Measurements from ENCODE around the gene RYR3.

The RYR3 gene

GRCh38 chr15:33623010-33623409 is 312.2 kb downstream of the RYR3 start:
- H3K9me3 ChIP-seq, result no peaks in the 10 kb centered on the region

DNA sequence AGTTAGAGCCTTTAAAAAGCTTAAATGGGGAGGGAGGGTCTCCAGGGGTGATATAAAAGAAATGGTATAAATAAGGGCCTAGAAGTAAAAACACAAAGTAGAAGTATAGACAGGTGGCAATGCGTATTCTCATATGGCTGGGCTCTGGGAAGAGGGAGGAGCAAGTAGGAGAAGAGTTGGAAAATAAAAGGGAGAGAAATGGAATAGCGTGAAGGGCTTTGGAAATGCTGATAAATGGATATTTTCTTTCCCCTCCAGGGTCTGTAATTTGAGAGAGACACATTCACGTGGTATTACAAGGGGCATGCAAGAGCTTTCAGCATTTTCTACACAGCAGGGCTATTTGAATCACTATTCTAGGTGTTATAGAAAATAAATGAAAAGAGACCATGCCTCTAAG is 313.7 kb downstream of the RYR3 start:
- TF ChIP-seq, protein P1, sequence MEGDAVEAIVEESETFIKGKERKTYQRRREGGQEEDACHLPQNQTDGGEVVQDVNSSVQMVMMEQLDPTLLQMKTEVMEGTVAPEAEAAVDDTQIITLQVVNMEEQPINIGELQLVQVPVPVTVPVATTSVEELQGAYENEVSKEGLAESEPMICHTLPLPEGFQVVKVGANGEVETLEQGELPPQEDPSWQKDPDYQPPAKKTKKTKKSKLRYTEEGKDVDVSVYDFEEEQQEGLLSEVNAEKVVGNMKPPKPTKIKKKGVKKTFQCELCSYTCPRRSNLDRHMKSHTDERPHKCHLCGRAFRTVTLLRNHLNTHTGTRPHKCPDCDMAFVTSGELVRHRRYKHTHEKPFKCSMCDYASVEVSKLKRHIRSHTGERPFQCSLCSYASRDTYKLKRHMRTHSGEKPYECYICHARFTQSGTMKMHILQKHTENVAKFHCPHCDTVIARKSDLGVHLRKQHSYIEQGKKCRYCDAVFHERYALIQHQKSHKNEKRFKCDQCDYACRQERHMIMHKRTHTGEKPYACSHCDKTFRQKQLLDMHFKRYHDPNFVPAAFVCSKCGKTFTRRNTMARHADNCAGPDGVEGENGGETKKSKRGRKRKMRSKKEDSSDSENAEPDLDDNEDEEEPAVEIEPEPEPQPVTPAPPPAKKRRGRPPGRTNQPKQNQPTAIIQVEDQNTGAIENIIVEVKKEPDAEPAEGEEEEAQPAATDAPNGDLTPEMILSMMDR (IDR thresholded peaks at IDR 0.05; ENCODE audit: low read depth, low read length), result no peak
- Histone ChIP-seq H3K4me1 (no peaks in the 10 kb centered on the region), H3K27me3 (no peaks in the 10 kb centered on the region), H3K4me3 (ENCODE audit: low read depth, low read length) (no peak overlapping the region), H3K36me3 (no peaks in the 10 kb centered on the region), H3K9me3 (no peaks in the 10 kb centered on the region)
- no peak for DNase-seq

More at GRCh38 chr15:33623010-33623409, 312.2 kb downstream of the RYR3 start:
- H3K4me3 ChIP-seq (ENCODE audit: low read depth, low read length), result no peak overlapping the region
- TF ChIP-seq, protein P1 (IDR thresholded peaks at IDR 0.05; ENCODE audit: low read depth, low read length), result peak; percentile 39; the same call in 1 of the 2 replicates
- no peaks in the 10 kb centered on the region for H3K27me3 ChIP-seq
- DNase-seq, result peak; percentile 14
- H3K4me1 ChIP-seq, result no peaks in the 10 kb centered on the region
- no peaks in the 10 kb centered on the region for H3K36me3 ChIP-seq

DNA sequence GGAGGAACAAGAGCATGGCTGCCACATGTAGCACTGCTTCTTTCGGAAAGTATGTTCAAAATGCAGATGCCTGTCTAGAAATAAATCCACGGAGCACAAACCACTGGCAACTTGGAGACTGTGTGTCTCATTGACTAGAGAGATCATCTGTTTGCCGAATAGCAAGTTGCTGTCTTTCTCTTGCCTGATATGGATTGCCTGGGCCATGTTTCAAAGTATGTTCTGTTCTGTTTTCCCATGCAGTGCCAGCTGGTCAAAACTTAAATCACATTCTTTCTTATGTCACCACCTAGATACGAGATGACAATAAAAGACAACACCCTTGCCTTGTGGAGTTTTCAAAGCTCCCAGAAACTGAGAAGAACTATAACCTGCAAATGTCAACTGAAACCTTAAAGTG is 318.9 kb downstream of the RYR3 start:
- no peaks in the 10 kb centered on the region for H3K9me3 ChIP-seq
- H3K36me3 ChIP-seq, result no peaks in the 10 kb centered on the region
- DNase-seq, result no peak
- no peak overlapping the region for H3K4me3 ChIP-seq (ENCODE audit: low read depth, low read length)
- no peaks in the 10 kb centered on the region for H3K27me3 ChIP-seq
- H3K4me1 ChIP-seq, result no peaks in the 10 kb centered on the region
- TF ChIP-seq, protein P1 (IDR thresholded peaks at IDR 0.05; ENCODE audit: low read depth, low read length), result no peak

DNA sequence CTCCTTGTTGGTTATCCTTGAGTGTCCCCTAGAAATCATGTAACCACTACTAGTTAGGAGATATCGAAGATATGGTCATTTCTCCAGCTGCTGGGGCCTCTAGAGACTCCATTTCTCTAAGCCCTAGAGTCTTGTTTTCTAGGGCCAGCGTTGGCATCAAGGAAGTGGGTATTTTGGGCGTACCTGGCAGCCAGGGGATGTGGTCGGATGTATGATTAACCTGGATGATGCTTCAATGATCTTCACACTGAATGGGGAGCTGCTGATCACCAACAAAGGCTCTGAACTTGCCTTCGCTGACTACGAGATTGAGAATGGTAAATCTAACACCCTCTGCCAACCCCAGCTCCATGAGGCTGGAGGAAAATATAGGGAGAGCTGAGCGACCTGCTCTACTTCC is 325.5 kb downstream of the RYR3 start:
- TF ChIP-seq, protein P1 (IDR thresholded peaks at IDR 0.05; ENCODE audit: low read depth, low read length), result no peak
- H3K36me3 ChIP-seq, result no peaks in the 10 kb centered on the region
- no peak for DNase-seq
- no peaks in the 10 kb centered on the region for H3K27me3 ChIP-seq
- no peaks in the 10 kb centered on the region for H3K4me1 ChIP-seq
- no peaks in the 10 kb centered on the region for H3K9me3 ChIP-seq
- no peak overlapping the region for H3K4me3 ChIP-seq (ENCODE audit: low read depth, low read length)

DNA sequence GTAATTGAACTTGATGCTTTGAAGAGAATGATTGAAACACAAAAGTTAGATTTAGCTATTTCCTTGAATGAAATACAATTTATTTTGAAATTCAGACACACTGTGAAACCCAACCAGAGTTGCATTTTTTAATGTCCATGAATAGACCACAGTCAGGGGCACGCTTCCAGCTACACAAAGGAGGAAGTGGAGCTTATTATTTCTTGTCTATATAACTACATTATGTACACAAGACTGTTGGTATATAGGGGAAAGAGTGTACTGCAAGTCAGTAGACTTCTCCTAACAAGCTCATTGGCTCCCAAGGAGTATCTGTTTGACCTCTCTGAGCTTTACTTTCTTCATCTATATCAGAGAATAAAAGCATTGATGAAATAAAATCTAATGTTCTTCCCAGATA is 326.2 kb downstream of the RYR3 start:
- Histone ChIP-seq H3K4me1 (no peaks in the 10 kb centered on the region), H3K36me3 (no peaks in the 10 kb centered on the region), H3K4me3 (ENCODE audit: low read depth, low read length) (no peak overlapping the region), H3K27me3 (no peaks in the 10 kb centered on the region), H3K9me3 (no peaks in the 10 kb centered on the region)
- no peak for DNase-seq
- TF ChIP-seq, protein P1 (IDR thresholded peaks at IDR 0.05; ENCODE audit: low read depth, low read length), result no peak

GRCh38 chr15:33638453-33638852 is 327.7 kb downstream of the RYR3 start:
- Histone ChIP-seq H3K4me1 (no peaks in the 10 kb centered on the region), H3K9me3 (no peaks in the 10 kb centered on the region)
- no peak for DNase-seq

More at GRCh38 chr15:33638453-33638852, 327.7 kb downstream of the RYR3 start:
- H3K4me3 ChIP-seq (ENCODE audit: low read depth, low read length), result no peak overlapping the region
- H3K36me3 ChIP-seq, result no peaks in the 10 kb centered on the region
- no peaks in the 10 kb centered on the region for H3K27me3 ChIP-seq
- TF ChIP-seq, protein P1 (IDR thresholded peaks at IDR 0.05; ENCODE audit: low read depth, low read length), result no peak
